NCI-H2171 treated with DMSO at 0.1 percent for 48 hours (cell line): ENCODE results near the gene USP10.

ENCODE experiments used
- DNase-seq: peaks from one replicate; lab custom pipeline; 2025; lab: John Stamatoyannopoulos, UW

The USP10 gene

GRCh38 chr16:84773312-84773711 is 73.5 kb downstream of the USP10 start:
- DNase-seq = no peak

- DNase-seq = no peak
Observed at GRCh38 chr16:84774810-84775209, 75.0 kb downstream of the USP10 start.

- no peak for DNase-seq
Observed at GRCh38 chr16:84775262-84775810, 75.5 kb downstream of the USP10 start.

GRCh38 chr16:84777435-84777834 is 77.6 kb downstream of the USP10 start:
- DNase-seq = no peak

GRCh38 chr16:84778720-84779119 is 78.9 kb downstream of the USP10 start:
- no peak for DNase-seq

- DNase-seq = no peak
Observed at GRCh38 chr16:84780063-84780462, 80.3 kb downstream of the USP10 start.

- DNase-seq = no peak
Observed at GRCh38 chr16:84780544-84781376, 81.0 kb downstream of the USP10 start.

GRCh38 chr16:84782846-84783245 is 83.0 kb downstream of the USP10 start:
- no peak for DNase-seq

GRCh38 chr16:84785843-84786581 is 86.2 kb downstream of the USP10 start:
- peak; percentile 92 for DNase-seq

- peak; percentile 92 for DNase-seq
Observed at GRCh38 chr16:84786605-84787262, 86.9 kb downstream of the USP10 start.

- DNase-seq = no peak
Observed at GRCh38 chr16:84787263-84787622, 87.4 kb downstream of the USP10 start.

GRCh38 chr16:84788920-84789391 is 89.2 kb downstream of the USP10 start:
- DNase-seq = no peak

GRCh38 chr16:84789431-84789830 is 89.6 kb downstream of the USP10 start:
- no peak for DNase-seq

- no peak for DNase-seq
Observed at GRCh38 chr16:84790301-84790700, 90.5 kb downstream of the USP10 start.

GRCh38 chr16:84791088-84791487 is 91.3 kb downstream of the USP10 start:
- DNase-seq = no peak

- no peak for DNase-seq
Observed at GRCh38 chr16:84791501-84791900, 91.7 kb downstream of the USP10 start.

- DNase-seq = no peak
Observed at GRCh38 chr16:84794186-84794585, 94.4 kb downstream of the USP10 start.

- DNase-seq = no peak
Observed at GRCh38 chr16:84794626-84795025, 94.8 kb downstream of the USP10 start.

GRCh38 chr16:84795329-84796053 is 95.7 kb downstream of the USP10 start:
- DNase-seq = no peak

- DNase-seq = peak; percentile 31
Observed at GRCh38 chr16:84800158-84800978, 100.6 kb downstream of the USP10 start.

- DNase-seq = no peak
Observed at GRCh38 chr16:84803146-84803545, 103.3 kb downstream of the USP10 start.
